GM12892 (cell line): ENCODE measurements around the gene ERC1.

Source experiments
- POLR2A ChIP-seq: IDR thresholded peaks from 2 replicates; pipeline ENCODE4 v1.6.1; 2011; ENCODE audit warnings: low read depth, low read length, control low read depth
- POLR2AphosphoS5 ChIP-seq: IDR thresholded peaks from 2 replicates; pipeline ENCODE4 v1.6.1; 2011; ENCODE audit warnings: low read depth, low read length, control low read depth

- TF ChIP-seq POLR2A (no peak), POLR2AphosphoS5 (no peak)
These were observed 480.2 kb downstream of the ERC1 start for GRCh38 chr12:1471224-1471623.
